ENCODE results near the gene NEDD4.
"Not testable (repeated sequence)": the region's sequence is repeated elsewhere in the genome, so short reads cannot be mapped to it uniquely, and the experiment has no call there.

The NEDD4 gene

DNA sequence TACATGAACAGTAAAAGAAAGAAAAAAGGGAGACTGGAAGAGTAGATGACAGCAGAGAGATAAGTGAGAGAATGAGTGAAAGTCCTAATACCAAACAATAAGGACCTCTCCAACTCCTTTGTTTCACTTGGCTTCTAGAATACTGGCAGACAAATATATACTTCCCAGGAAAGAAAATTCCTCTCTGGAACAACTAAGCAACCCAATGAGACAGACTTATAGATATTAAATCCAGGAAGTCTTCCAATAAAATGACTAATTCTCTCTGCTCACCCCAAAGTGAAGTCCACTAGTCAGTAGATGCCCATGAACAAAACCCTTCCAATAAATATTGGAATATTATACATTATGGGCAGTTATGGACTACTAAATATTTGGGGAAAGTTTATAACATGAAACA is 114.2 kb downstream of the NEDD4 start:
- DNase-seq: no peak

DNA sequence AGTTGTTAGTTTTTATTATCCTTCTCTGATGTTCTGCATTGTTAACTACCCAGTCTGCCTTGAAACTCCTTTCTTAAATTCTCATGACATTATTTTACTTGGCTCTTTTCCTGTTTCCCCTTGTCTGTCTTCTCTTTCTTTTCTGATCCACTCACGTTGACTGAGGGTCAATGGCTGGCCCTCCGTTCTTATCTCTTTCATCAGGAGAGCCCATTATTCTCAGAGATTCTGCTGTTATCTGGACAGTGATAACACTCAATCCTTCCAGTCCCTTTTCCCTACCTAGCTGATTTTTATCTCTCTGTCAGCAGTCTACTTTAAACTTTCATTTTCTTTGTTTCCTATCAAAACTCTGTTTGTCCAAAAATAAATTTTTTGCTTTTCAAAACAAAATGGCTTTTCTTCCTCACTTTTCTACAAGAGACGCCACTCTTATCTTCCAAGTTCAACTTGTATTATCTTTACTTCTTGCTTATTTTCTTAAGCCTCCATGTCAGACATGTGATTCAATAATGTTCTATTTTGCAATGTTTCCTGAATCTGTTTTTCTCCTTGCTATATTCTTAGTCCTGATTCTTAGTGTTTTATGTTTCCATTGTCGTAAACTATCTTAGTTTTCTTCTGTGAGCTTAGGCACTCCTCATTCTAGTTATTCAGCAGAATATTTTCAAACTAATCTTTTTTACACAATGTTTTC is 120.2 kb downstream of the NEDD4 start:
- no peak for DNase-seq

DNA sequence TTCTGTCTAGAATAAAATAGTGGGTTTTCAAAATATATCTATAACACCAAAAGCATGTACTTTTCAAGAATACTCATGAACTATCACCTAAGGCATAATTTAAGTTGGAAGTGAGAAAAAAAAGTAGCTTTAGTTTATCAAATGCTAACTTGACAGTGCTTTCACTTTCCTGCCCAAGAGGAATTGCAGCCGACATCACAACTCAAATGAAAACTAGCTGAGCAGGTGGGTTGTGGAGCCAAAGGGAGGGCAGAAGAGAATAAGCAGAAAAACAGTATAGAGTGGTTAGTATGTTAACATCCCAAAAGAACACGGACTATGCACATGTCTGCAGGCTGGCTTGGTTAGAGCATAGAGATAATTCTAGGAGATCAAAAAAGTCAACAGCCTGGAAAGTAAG is 120.9 kb downstream of the NEDD4 start:
- DNase-seq: no peak

DNA sequence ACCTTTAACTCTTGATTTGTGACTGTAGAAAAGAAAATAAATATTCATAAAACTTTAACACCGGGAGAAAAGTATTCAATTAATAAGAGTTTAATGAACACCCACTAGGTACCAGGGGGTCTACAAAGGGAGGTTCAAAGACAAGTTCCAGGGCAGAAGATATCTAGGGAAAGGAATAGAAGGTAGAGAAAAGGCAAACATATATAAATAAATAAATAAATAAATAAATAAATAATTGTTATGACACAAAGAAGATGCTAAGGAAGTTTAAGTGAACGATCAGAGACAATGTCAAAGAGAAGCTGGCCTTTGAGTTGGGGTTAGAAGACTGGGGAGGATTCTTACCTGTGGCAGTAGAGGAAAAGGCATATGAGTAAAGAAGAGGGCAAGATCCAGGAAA is 123.8 kb downstream of the NEDD4 start:
- no peak for DNase-seq

DNA sequence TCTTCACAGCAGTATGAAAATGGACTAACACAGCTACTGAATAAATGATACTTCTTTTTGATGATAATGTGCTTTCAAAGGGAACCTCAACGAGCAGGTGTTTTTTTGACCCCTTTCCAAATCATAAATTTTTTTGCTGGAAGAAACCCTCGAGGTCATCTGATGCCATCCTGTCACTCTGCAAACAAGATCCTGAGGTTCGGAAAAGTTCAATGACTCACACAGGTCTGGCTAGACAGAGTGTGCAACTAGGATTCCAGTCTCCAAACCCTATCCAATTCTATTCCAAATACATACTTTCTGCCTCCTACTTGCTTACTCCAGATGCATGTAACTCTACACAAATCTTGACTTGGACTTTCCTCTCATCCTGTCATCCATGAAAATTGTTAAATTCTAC is 124.7 kb downstream of the NEDD4 start:
- DNase-seq: no peak

DNA sequence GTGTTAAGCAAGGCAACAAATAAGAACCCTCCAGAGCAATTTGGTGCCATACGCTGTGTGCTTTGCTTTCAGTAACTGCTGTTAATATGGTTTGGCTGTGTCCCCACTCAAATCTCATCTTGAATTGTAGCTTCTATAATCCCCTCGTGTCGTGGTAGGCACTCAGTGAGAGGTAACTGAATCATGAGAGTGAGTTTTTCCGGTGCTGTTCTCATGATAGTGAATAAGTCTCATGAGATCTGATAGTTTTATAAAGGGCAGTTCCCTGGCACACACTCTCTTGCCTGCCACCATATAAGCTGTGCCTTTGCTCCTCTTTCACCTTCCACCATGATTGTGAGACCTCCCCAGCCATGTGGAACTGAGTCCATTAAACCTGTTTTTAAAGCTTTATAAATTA is 125.1 kb downstream of the NEDD4 start:
- DNase-seq: not testable (repeated sequence)

DNA sequence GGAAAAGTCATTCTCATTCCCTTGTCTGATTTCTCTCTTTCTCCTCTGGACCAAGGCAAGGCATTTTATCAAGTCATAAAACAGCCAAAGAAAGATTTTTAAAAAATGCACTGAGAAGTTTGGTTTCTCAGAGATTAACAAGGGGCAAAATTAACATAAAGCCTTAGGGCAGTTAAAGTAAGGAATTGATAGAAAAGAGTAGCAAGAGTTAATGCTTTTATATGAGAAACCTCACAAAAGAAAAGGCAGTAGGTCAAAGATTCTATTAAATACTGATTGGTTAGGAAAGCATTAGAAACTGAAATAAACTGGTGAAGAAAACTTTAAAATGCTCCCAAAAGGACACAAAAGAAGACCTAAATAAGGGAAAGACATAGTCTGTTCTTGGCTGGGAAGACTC is 129.5 kb downstream of the NEDD4 start:
- DNase-seq: no peak

DNA sequence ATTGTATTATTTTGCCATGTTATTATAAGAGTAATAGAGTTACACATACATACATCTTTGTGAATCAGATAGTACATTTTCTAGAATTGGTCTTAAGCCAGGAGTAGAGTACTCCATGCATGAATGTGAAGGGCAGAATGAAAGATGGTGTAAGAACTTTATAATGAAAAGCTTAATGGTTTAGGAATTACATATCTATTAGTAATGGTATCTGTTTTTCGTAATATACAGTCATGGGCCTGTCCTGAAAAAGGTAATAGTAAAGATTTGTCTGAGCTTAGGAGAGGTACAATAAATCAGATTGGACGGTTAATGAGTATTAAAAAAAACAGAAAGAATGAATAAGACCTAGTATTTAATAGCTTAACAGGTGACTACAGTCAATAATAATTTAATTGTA is 132.3 kb downstream of the NEDD4 start:
- DNase-seq: no peak

DNA sequence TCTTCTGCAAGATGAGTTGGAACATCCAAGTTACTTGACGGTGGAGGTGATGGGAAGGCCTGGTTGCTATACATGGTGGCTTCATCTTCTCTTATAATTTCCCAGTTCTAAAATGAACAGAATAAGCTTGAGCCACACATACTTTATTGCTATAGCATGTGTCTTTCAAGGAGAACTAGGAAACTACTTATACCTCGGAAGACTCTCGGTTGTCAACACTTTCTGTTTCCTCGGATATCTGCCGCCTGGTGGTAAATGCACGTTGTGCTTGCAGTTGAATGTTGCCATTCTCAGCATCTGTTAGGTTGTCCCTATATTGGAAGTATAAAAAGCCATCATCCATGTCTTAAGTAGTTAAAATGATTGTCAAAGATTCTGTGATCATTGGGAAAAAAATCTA is 132.9 kb downstream of the NEDD4 start:
- no peak for DNase-seq

DNA sequence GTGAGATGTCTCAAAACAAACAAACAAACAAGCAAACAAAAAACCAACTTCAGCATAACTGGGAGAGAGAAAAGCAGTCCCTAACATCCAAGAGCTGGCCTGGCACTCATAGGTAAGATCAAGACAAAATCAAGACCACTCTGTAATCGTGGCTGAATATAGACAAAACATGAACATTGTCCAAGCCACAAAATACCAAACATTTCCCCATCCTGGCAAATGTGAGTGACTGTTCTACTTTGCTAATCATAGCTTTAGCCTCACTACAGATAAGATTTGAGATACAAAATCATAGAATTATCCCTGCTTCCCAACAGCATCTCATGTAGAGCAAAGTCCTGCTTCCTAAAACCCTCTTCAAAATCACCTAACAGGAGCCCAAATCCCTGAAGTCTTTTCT is 133.7 kb downstream of the NEDD4 start:
- no peak for DNase-seq

DNA sequence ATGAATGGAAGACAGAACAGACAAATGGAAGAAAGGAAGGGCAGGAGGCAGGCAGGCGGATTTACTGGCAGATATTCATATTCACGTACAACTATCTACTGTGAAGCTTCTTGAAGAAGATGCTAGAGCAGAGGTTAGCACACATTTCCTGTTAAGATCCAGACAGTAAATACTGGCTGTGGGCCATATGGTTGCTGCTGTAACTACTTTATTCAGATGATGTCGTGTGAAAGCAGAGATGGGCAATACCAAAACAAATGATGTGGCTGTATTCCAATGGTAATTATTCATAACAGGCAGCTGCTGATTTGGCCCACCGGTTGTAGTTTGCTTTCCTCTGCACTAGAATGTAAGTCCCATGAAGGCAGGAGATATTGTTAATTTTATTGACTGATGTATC is 134.8 kb downstream of the NEDD4 start:
- DNase-seq: no peak

DNA sequence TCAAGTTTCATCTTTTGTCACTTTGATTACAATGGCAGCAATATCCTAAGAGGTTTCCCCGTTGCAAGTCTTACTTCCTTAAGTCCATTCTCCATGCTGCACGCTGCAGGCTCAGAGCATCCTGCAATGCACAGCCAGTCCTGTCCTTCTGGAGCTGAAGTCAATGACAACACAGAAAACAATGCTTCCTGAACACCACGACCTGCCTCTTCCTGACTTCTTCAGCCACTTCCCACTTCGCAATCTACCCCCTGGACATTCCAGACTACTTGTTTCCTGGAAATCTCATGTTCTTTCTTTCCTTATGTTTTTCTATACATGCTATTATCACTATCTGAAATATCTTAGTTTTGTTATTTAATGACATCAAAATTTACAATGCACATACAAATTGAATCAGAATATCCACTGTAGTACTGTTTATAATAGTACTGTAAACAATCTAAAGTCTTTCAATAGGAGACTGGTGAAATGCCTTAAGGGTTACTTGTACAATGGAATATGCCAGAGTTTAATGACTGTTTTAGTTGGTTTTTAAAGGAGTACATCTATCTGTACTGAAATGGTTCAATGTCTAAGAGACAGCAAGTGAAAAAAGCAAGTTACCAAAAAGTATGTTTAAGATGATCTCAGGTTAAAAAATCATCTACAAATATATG is 136.8 kb downstream of the NEDD4 start:
- DNase-seq: no peak

DNA sequence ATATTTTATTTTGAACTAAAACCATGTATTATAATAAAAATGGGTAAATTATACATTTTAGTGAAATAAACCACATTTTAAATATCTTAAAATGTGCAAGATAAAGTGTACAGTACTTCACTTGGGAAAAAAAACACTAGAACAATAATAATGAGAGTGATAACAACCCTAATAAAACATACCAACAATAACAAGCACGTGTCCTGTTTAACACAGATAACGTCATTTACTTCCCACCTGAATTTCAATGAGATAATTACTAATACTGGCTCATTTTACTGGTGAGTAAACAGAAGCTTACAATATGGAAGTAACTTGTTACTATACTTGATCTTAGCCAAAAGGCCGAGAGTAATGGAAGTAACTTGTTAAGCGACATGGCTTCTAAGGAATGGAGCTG is 140.3 kb downstream of the NEDD4 start:
- DNase-seq: no peak

DNA sequence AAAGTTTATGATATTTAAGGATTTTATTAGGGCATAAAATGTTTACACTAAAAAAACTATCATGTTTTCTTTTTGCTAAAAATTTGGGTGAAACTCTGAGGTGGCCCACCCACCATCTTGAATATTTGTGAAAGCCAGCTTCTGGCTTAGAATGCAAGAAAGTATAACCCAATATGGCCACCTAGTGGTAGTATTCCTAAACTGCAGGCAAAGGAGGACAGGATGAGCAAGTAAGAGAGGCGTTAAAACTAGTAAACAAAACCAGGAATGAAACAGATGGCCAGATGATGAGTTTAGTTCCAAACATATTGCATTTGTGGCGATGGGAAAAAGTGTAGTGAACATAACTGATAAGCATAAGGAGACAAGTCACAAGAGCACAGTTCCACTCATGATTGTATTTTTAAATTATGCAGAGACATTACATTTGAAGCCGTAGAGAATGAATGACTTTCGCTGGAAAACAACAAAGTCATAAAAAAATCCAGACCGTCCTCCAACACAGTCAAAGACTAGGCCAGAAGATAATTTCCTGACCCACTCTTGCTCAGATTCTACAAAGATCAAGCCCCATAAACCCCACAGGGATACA is 147.2 kb downstream of the NEDD4 start:
- DNase-seq: peak; percentile 67

DNA sequence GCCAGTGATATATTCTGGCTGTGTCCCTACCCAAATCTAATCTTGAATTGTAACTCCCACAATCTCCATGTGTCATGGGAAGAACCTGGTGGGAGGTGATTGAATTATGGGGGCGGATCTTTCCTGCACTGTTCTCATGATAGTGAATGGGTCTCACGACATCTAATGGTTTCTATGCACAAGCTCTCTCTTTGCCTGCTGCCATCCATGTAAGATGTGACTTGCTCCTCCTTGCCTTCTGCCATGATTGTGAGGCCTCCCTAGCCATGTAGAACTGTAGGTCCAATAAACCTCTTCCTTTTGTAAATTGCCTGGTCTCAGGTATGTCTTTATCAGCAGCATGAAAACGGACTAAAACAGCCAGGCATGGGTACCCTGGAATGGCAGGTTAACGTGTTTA is 150.5 kb downstream of the NEDD4 start:
- DNase-seq: not testable (repeated sequence)

DNA sequence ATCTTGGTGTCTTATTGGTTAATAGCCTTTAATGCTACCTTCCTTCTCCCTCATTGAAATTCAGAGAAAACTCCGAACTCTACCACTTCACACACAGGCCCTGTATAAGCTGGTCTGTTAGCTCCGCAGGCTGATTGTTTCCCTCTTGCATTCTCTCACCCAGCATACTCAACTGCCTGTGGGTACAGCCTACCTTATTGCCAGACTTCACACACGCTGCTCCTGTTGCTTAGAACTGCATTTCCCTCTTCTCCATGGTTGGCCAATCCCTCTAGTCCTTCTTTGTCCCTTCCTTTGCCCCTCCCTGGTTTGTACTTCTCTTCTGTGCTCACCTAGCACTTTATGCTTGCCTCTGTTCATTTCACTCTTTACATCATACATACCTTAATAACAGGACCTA is 157.5 kb downstream of the NEDD4 start:
- no peak for DNase-seq

DNA sequence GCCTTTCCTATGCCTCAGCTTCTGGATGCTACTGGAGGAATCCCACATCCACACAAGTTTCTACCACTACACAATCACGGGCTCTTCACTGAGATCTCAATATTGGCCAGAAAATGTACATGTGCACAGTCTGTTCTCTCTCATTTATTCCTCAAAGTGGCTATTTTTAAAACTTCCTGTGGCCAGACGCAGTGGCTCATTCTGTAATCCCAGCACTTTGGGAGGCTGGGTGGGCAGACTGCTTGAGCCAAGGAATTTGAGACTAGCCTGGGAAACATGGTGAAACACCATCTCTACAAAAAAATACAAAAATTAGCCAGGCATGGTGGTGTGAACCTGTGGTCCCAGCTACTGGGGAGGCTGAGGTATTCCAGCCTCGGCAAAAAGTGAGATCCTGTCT is 159.1 kb downstream of the NEDD4 start:
- no peak for DNase-seq

DNA sequence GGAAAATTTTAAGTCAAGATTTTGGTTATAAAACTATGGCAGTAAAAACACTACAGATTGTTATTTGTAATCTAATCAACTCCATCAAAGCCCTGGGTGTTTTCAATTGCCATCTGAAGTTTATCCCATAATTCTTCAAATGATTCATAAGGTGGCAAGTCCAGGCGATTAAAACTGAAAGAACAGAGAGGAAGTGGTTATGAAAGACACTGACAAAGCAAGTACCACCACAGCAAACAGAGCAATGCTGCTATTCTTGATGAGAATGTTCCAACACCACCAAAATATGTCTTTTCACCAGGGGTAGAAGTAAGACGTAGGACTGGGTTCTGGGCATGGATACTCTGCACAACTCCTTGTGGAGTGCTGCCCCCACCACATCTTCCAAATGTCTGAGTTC is 163.6 kb downstream of the NEDD4 start:
- peak; percentile 9 for DNase-seq

DNA sequence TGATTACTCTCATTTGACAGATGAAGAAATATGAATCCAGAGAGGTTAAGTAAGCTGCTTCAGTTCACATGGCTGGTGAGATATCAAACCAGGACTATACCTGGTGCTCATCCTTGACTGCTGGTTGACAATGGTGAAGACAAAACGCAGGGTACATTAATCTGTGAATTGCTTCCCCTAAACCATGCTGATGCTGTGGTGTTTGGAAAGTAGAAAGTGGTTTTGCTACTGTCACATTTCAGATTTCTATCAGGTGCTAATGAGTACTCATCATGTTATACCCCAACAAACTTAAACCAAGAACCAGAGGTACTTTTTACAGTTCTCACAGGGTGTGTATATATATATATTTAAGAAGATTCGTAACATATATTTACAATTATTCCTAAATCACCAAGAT is 165.5 kb downstream of the NEDD4 start:
- DNase-seq: no peak

DNA sequence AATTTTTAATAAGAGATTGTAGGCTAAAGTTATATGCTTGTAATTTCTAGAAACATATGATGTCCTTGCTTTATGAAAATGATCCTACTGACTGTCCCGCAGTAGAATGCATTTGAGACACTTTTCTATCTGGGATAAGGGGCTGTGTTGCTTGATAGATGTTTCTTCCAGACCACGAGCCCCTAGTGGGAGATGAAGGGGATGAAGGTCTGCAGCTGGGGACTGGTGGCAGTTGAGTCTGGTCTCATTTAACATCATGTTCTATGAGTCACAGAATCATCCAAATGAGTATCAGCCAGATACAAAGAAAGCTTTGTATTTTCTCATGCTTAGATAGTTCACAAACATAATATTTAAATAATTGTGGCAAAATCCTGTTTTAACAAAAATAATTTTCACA is 166.2 kb downstream of the NEDD4 start:
- no peak for DNase-seq

DNA sequence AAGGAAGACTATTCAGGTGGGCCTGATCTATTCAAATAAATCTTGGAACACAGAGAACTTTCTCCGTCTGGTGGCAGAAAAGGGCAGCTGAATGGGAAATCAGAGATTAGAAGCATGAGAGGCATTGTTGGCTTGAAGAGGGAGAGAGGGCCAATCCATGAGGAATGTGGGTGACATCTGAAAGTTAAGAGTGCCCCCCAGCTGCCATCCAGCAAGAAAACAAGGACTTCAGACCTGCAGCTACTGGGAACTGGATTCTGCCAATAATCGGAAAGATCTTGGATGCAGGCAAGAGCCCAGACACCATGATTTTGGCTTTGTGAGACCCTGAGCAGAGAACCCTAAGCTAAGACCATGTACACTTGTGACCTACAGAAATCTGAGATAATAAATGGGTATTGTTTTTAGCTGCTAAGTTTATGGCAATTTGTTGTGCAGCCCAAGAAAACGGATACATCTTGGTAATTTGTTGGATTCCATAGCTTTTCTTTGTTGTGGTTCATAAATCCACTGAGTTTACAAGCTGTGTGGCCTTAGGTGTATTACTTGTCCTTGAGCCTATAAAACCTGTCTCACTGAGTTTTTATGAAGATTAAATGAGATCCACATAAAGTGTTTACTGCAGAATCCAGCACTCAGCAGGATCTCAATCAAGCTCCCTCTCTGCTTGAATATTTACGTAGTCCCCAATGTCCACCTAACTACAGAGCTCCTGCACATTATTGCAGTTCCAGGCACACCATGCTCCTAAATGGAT is 168.4 kb downstream of the NEDD4 start:
- DNase-seq: no peak

DNA sequence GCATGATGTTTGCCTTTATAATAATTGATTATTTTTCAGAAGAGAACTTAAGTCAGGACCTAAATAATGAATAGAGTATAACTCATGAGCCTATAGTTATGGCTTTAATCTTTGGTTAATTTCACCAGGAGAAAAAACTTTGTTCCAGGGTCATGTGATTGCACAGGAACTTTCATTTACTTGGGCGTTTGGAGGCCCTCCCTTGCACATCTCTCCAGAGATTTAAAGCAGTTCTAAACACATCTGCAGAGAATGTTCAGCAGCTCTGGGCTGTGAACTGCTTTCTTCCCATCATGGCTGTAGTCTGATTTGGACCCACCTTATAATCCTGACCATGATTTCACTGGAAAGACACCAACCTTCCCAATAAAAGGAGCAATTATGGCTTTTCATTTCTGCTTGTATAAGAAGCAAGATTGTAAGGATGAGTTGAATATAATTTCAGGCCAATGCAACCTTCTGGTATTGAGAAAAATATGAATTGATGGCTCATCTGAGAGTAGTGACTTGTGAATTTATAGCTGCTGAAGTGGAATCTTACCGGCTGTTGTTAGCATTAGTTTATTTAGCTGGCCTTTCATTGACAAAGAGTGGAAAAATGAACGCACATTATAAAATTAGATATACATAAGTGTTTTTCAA is 169.6 kb downstream of the NEDD4 start:
- no peak for DNase-seq

DNA sequence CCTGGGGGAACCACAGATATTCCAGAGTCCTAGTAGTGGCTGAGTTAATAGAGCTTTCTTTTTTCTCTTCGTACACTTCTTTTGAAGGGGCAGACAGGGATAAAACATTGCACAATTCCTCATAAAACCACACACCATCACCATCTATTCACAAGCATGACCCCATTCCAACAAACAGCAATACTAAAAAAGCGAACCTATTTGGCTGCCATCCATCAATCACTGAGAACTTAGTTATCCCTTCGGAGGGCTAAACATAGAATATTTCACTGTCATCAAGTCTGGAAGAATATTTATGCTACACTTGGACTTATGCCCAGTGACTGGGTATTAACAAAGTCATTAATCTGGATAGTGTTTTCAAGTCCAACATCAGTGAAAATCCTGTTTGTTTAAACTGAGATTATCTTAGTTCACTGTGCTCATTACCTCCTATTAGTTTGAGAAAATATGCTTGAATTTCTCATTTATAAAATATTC is 170.2 kb downstream of the NEDD4 start:
- no peak for DNase-seq
